ENCODE results near the gene VBP1. TPM values are rescaled to one million over a fixed set of nuclear protein-coding genes. Genes with fewer than 3 reads are reported as not detected.
"Not testable (repeated sequence)": the region's sequence is repeated elsewhere in the genome, so short reads cannot be mapped to it uniquely, and the experiment has no call there.

The VBP1 gene
- total and polyA plus RNA-seq, 8 donors = 8.0 to 22.7 (median 13.8) TPM

DNA sequence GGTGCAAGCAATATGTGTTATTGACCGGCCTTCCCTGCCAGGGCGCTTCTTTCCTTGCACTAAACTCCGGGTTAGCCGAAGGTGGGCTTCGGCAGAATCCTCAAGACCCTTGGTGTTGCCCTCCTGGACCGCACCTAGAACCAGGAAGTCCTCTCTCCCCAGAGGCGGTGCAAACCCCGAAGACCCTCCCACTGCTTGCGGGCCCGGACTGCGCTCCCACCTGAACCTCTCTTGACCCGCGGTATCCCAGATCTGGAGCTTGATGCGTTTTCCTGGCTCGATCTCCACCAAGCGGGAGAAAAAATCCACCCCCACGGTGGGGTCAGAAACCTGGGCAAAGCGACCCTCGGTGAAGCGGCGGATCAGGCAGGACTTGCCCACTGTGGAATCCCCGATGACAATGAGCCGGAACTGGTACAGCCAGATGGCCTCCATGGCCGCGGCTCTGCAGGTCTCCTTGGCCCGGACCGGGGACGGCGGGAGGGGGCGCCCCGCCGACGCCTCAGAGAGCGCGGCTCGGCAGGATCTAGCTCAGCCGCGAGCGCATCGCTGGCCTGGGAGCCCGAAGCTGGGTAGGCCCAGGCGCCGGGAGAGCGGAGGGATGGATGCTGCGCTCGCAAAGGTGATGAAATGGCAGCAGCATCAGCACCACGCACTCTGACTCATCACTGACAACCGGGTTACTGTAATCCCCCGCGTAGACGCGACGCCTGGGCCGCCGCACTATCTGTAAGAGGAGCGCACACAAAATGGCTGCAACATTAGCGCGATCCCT, 47.8 kb downstream of the VBP1 start, which contains the start of gene RAB39B:
Gene RAB39B (minus strand): TSS at position 638 of the 775 bp plus-strand sequence. CDS start 203 bp downstream, at position 435.
- TF ChIP-seq, protein P1, sequence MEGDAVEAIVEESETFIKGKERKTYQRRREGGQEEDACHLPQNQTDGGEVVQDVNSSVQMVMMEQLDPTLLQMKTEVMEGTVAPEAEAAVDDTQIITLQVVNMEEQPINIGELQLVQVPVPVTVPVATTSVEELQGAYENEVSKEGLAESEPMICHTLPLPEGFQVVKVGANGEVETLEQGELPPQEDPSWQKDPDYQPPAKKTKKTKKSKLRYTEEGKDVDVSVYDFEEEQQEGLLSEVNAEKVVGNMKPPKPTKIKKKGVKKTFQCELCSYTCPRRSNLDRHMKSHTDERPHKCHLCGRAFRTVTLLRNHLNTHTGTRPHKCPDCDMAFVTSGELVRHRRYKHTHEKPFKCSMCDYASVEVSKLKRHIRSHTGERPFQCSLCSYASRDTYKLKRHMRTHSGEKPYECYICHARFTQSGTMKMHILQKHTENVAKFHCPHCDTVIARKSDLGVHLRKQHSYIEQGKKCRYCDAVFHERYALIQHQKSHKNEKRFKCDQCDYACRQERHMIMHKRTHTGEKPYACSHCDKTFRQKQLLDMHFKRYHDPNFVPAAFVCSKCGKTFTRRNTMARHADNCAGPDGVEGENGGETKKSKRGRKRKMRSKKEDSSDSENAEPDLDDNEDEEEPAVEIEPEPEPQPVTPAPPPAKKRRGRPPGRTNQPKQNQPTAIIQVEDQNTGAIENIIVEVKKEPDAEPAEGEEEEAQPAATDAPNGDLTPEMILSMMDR (IDR thresholded peaks at IDR 0.05) = no peak
- no peaks in the 10 kb centered on the region for H3K9me3 ChIP-seq
- FAIRE-seq = no peak
- H3K4me1 ChIP-seq = no peaks in the 10 kb centered on the region
- peak; percentile 31 to 74 (median 52) for DNase-seq
- peak; percentile 93 to 98 (median 97) for ATAC-seq
- intact Hi-C loops (cut with DNase I) = no loop called here
- H3K27ac ChIP-seq = no peak within 1 kb of the TSS
- peak within 1 kb of the TSS; percentile 22 to 53 (median 37) for H3K4me3 ChIP-seq
- H3K36me3 ChIP-seq = no peaks in the 10 kb centered on the region
- no peaks in the 10 kb centered on the region for H3K27me3 ChIP-seq
- WGBS, 2 donors = 0 to 22% methylated on average over 55 to 58 of the region's 58 CpGs

DNA sequence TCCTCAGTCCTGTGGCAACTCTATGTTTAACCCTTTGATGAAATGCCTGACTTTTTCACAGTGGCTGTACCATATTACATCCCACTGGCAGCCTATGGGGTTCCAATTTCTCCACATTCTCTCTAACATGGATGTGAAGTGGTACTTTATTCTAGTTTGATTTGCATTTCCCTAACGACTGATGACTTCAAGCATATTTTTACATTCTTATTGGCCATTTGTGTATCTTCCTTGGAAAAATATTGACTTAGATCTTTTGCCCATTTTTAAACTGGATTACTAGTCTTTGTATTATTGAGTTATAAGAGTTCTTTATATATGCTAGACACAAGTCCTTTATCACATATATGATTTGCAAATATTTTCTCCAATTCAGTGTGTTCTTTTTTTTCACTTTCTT, 50.2 kb downstream of the VBP1 start:
- 64 to 69% methylated on average over 1 of the region's 1 CpG for WGBS, 2 donors
- intact Hi-C loops (cut with DNase I) = no loop called here
- FAIRE-seq = peak; percentile 84

DNA sequence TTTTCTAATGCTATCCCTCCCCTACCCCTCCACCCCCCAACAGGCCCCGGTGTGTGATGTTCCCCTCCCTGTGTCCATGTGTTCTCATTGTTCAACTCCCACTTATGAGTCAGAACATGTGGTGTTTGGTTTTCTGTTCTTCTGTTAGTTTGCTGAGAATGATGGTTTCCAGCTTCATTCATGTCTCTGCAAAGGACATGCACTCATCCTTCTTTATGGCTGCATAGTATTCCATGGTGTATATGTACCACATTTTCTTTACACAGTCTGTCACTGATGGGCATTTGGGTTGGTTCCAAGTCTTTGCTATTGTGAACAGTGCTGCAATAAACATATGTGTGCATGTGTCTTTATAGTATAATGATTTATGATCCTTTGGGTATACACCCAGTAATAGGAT, 51.7 kb downstream of the VBP1 start:
- DNase-seq; H3K27me3 ChIP-seq; ATAC-seq; FAIRE-seq; H3K4me3 ChIP-seq; H3K4me1 ChIP-seq; H3K9me3 ChIP-seq; H3K36me3 ChIP-seq; intact Hi-C loops (cut with DNase I); H3K27ac ChIP-seq: not testable (repeated sequence)
- 69 to 78% methylated on average over 1 of the region's 1 CpG for WGBS, 2 donors

More for the DNA sequence above, 50.2 kb downstream of the VBP1 start:
- Histone ChIP-seq H3K27me3 (no peaks in the 10 kb centered on the region), H3K27ac (no peak overlapping the region), H3K9me3 (no peaks in the 10 kb centered on the region), H3K4me1 (no peaks in the 10 kb centered on the region), H3K36me3 (no peaks in the 10 kb centered on the region), H3K4me3 (no peak overlapping the region)
- ATAC-seq (no peak), DNase-seq (no peak)
- TF ChIP-seq, protein P1 (IDR thresholded peaks at IDR 0.05) = no peak

DNA sequence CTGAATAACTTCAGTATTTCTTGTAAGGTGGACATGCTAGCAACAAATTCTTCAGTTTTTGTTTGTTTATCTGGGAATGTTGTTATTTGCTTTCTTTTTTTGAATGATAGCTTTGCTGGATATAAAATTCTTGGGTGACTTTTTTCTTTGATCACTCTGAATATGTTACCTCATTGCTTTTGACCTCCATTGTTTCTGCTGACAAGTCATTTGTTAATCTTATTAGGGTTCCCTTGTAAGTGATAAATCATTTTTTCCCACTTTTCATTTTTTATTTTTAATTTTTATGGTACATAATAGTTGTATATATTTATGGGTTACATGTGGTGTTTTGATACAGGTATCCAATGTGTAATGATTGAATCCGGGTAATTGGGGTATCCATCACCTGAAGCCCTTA, 54.7 kb downstream of the VBP1 start:
- TF ChIP-seq, protein P1 (IDR thresholded peaks at IDR 0.05) = no peak
- 88% methylated on average over 1 of the region's 1 CpG for WGBS, 2 donors
- no peak for FAIRE-seq

DNA sequence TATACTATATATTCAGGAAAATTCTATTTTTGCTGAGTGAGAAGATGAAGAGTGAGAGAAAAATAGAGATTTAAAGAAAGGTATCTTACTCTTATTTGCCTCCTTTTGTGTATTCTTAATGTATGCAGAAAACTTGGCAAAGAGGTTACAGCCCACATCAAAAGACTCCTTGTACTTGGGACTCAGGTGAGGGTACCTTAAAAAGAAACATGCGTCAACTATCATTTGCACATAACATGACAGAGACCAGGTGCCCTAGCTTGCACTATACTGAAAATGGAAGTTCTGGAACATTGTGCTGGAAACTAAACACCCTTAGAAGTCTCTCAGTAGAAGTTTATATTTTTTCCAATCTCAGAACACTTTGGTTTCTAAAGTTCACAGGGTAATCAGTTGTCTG, 63.6 kb downstream of the VBP1 start:
- ATAC-seq = no peak
- Histone ChIP-seq H3K4me1 (no peaks in the 10 kb centered on the region), H3K36me3 (no peaks in the 10 kb centered on the region), H3K9me3 (no peaks in the 10 kb centered on the region), H3K27me3 (no peaks in the 10 kb centered on the region), H3K4me3 (no peak overlapping the region), H3K27ac (no peak overlapping the region)
- 89 to 91% methylated on average over 1 of the region's 1 CpG for WGBS, 2 donors
- FAIRE-seq = no peak
- no peak for DNase-seq
- intact Hi-C loops (cut with DNase I) = no loop called here
- TF ChIP-seq, protein P1 (IDR thresholded peaks at IDR 0.05) = no peak

More for the DNA sequence above, 54.7 kb downstream of the VBP1 start:
- Histone ChIP-seq H3K36me3 (no peaks in the 10 kb centered on the region), H3K27ac (no peak overlapping the region), H3K27me3 (no peaks in the 10 kb centered on the region), H3K4me3 (no peak overlapping the region), H3K9me3 (no peaks in the 10 kb centered on the region), H3K4me1 (no peaks in the 10 kb centered on the region)
- intact Hi-C loops (cut with DNase I) = no loop called here
- no peak for ATAC-seq
- no peak for DNase-seq

Other genes starting within 250 kb of the VBP1 start
- 10 to 100 TPM in 2 of 6 donors, 1 to 10 TPM in 4; 5.5 to 22.0 (median 8.7) TPM for gene F8, start 193.7 kb upstream of the VBP1 start, total RNA-seq
- 1 to 10 TPM; 2.5 to 9.2 TPM for gene F8, start 193.7 kb upstream of the VBP1 start, polyA plus RNA-seq
- gene FUNDC2, start 189.6 kb upstream of the VBP1 start, total RNA-seq = 10 to 100 TPM; 50.3 to 74.6 (median 70.2) TPM
- 10 to 100 TPM; 75.7 to 88.1 TPM for gene FUNDC2, start 189.6 kb upstream of the VBP1 start, polyA plus RNA-seq
- gene CMC4, start 145.3 kb upstream of the VBP1 start, total RNA-seq = 1 to 10 TPM; 2.6 to 5.0 (median 3.1) TPM
- 10 to 100 TPM; 10.8 to 16.6 TPM for gene CMC4, start 145.3 kb upstream of the VBP1 start, polyA plus RNA-seq
- 10 to 100 TPM; 10.9 to 18.3 (median 15.5) TPM for gene MTCP1, start 145.3 kb upstream of the VBP1 start, total RNA-seq
- gene MTCP1, start 145.3 kb upstream of the VBP1 start, polyA plus RNA-seq = 10 to 100 TPM; 22.7 to 55.9 TPM
- 10 to 100 TPM in 2 of 6 donors, 1 to 10 TPM in 4; 7.5 to 13.2 (median 9.2) TPM for gene BRCC3, start 145.0 kb upstream of the VBP1 start, total RNA-seq
- 1 to 10 TPM; 4.6 to 8.2 TPM for gene BRCC3, start 145.0 kb upstream of the VBP1 start, polyA plus RNA-seq
- gene RAB39B, start 48.0 kb downstream of the VBP1 start, total RNA-seq = 1 to 10 TPM in 5 of 6 donors, under 1 TPM in 1; 1.00 to 2.1 (median 1.2) TPM
- 1 to 10 TPM; 1.2 to 3.7 TPM for gene RAB39B, start 48.0 kb downstream of the VBP1 start, polyA plus RNA-seq
- 1 to 10 TPM; 1.1 to 7.5 (median 2.2) TPM for gene CLIC2, start 118.2 kb downstream of the VBP1 start, total RNA-seq
- gene CLIC2, start 118.2 kb downstream of the VBP1 start, polyA plus RNA-seq = 1 to 10 TPM; 2.2 to 3.3 TPM
- not detected for gene F8A2, start 165.6 kb downstream of the VBP1 start, total RNA-seq
- gene F8A2, start 165.6 kb downstream of the VBP1 start, polyA plus RNA-seq = not detected
- 1 to 10 TPM in 4 of 6 donors, under 1 TPM in 2; 0.18 to 6.6 (median 2.5) TPM for gene F8A3, start 242.2 kb downstream of the VBP1 start, total RNA-seq
- 1 to 10 TPM in 1 of 2 donors, not detected in 1; 2.0 TPM for gene F8A3, start 242.2 kb downstream of the VBP1 start, polyA plus RNA-seq